ENCODE measurements around the gene ZNF225.

GRCh38 chr19:44151491-44151890, 38.3 kb downstream of the ZNF225 start:
- TF ChIP-seq CTCF (IDR thresholded peaks at IDR 0.05), result no peak
- TF ChIP-seq POLR2A (IDR thresholded peaks at IDR 0.05), result no peak

Measured in heart left ventricle (tissue), 13 donors.